NCI-H2029 treated with DMSO at 0.1 percent for 48 hours (cell line): ENCODE data around the gene INHBB.
"Not testable (repeated sequence)": the region's sequence is repeated elsewhere in the genome, so short reads cannot be mapped to it uniquely, and the experiment has no call there.

ENCODE experiments used
- DNase-seq: peaks from one replicate; lab custom pipeline; 2025; lab: John Stamatoyannopoulos, UW

Gene INHBB

DNA sequence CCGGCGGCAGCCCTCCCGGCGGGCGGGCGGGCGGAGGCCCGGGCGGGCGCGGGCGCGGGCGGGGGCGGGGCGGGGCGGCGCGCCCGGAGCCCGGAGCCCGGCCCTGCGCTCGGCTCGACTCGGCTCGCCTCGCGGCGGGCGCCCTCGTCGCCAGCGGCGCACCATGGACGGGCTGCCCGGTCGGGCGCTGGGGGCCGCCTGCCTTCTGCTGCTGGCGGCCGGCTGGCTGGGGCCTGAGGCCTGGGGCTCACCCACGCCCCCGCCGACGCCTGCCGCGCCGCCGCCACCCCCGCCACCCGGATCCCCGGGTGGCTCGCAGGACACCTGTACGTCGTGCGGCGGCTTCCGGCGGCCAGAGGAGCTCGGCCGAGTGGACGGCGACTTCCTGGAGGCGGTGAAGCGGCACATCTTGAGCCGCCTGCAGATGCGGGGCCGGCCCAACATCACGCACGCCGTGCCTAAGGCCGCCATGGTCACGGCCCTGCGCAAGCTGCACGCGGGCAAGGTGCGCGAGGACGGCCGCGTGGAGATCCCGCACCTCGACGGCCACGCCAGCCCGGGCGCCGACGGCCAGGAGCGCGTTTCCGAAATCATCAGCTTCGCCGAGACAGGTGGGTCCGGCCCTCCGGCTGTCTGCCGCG lies at the start of gene INHBB:
INHBB (plus strand) TSS at position 111 of the 641 bp plus-strand sequence; CDS start at position 164, 53 bp downstream.
- peak; percentile 10 for DNase-seq

- DNase-seq = no peak
Observed at GRCh38 chr2:120298173-120298835, 47.6 kb upstream of the INHBB start.

DNA sequence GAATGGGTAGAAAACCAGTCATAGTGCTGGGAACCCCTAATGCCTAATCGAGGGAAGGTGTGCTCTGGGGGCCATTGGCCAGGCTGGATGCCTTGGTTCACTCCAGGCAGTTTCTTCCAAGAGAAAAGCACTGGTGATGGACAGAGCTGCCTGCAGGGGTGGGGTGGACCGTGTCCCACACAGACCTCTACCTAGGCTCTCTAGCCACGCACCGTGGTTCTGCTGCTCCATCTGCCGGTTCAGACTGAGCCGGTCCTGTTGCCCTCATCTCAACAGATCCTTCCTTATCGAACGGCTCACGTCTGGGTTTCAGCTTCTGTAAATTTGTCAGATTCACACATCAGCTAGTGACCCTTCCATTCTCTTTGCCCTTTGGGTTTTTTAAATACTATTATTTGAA lies 46.9 kb upstream of the INHBB start:
- DNase-seq = no peak

- no peak for DNase-seq
Observed at GRCh38 chr2:120299561-120299960, 46.4 kb upstream of the INHBB start.

GRCh38 chr2:120300385-120300784 lies 45.6 kb upstream of the INHBB start:
- no peak for DNase-seq

DNA sequence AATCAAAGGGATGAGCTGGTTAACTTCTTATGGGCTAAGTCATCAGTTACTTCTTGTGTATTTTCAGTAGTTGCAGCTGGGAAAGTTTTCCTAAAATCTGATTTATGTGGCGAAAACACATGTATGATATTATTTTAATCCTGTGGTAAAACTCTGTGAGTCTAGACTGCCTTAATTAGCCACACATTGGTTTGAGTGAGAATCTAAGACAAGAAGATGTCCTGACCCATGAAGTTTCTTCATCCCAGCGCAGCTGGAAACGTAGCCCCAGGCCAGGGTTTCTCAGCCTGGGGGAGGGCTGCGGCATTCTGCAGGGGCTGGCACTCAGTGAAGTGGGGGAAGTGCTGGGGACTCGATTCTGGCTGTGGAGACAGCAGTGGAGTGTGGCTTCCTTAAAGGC lies 44.7 kb upstream of the INHBB start:
- no peak for DNase-seq

- DNase-seq = no peak
Observed at GRCh38 chr2:120302301-120302700, 43.6 kb upstream of the INHBB start.

- no peak for DNase-seq
Observed at GRCh38 chr2:120303177-120303576, 42.8 kb upstream of the INHBB start.

- no peak for DNase-seq
Observed at GRCh38 chr2:120305296-120305695, 40.6 kb upstream of the INHBB start.

GRCh38 chr2:120305937-120306490 lies 39.9 kb upstream of the INHBB start:
- DNase-seq = no peak

DNA sequence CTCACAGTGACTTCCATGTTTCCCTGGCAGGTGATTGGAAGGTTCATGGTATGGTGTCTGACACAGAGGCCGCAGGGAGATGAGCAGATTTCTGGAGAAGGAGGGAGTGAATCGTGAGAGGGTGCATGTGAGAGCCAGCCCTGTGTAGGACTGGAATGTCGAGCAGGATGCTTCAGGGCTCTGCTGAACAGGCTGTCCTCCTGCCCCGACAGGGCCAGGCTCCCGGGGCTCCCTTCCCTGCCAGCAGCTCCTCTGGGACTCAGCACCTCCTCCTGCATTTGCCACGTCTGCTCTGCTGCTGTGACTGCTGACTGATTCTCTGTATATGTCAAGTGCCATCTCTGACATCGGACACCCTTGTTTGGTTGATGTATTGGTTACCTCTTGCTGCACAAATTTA lies 38.5 kb upstream of the INHBB start:
- no peak for DNase-seq

DNA sequence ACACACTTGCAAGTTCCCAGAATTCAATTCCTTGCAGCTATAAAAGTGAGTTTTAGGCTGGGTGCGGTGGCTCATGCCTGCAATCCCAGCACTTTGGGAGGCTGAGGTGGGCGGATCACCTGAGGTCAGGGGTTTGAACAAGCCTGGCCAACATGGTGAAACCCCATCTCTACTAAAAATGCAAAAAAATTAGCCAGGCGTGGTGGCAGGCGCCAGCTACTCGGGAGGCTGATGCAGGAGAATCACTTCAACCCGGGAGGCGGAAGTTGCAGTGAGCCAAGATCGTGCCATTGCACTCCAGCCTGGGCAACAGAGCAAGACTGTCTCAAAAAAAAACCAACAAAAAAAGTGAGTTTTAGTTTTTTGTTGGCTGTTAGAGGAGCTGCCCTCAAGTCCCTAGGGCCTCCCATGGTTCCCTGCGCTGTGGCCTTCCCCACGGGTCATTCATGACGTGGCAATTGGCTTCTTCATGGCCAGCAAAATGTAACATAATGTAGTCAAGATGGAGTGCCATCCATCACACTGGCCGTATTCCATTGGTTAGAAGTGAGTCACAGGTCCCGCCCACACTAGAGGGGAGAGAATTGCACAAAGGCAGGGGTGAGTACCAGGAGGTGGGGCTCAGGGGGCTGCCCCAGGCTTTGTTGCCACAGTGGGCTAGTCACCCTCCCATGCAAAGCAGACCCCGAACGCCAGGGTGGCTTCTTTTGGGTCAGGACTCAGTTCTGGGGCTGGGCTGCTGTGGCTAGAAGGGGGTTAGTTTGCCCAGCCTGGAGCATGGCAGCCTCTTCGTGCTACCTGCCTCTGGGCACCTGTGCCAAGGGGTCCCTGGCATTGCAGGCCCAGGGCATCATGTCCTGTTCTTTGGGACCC lies 37.7 kb upstream of the INHBB start:
- DNase-seq = no peak

DNA sequence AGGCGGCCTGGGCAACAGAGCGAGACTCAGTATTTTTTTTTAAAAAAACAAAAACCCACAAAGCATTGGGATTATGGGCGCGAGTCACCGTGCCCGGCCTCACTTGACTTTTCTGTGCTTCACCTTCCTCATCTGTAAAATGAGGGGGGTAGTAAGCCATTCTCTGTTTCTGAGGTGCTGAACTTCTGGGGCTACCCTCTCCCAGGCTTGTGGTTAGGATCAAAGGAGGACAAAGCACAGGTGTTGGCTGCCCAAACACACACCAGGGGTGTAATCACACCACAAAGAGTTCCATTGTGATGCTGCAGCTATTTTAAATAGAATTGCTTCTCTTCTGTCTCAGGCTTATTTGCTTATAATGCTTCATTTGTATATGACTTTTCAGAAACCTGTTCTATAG lies 35.8 kb upstream of the INHBB start:
- DNase-seq = no peak

DNA sequence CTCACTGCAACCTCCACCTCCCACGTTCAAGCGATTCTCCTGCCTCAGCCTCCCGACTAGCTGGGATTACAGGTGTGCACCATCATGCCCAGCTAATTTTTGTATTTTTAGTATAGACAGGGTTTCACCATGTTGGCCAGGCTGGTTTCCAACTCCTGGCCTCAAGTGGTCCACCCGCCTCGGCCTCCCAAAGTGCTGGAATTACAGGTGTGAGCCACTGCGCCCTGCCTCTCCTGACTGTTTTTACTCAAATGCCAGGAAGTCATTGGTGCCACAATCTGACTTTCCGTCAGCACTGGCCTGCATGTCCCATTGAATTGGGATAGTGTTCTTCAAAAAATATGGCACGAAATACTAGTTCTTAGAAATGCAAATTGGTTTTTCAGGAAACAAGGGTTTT lies 35.1 kb upstream of the INHBB start:
- DNase-seq = not testable (repeated sequence)

DNA sequence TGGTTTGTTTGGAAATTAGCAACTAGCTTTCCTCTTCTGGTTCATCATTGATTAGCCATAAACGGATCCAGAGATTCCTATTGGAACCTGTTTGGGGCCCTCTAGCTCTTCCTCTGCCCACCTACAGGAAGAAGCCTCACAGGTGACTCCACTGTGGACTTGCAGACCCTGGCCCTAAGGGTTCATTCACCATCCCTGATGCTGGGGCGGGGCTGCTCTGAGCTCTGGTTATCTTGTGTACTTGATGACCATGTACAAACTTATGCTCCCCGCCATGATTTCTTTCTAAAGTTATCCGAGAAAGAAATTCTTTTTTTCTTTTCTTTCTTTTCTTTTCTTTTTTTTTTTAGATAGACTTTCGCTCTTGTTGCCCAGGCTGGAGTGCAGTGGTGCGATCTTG lies 33.9 kb upstream of the INHBB start:
- no peak for DNase-seq

DNA sequence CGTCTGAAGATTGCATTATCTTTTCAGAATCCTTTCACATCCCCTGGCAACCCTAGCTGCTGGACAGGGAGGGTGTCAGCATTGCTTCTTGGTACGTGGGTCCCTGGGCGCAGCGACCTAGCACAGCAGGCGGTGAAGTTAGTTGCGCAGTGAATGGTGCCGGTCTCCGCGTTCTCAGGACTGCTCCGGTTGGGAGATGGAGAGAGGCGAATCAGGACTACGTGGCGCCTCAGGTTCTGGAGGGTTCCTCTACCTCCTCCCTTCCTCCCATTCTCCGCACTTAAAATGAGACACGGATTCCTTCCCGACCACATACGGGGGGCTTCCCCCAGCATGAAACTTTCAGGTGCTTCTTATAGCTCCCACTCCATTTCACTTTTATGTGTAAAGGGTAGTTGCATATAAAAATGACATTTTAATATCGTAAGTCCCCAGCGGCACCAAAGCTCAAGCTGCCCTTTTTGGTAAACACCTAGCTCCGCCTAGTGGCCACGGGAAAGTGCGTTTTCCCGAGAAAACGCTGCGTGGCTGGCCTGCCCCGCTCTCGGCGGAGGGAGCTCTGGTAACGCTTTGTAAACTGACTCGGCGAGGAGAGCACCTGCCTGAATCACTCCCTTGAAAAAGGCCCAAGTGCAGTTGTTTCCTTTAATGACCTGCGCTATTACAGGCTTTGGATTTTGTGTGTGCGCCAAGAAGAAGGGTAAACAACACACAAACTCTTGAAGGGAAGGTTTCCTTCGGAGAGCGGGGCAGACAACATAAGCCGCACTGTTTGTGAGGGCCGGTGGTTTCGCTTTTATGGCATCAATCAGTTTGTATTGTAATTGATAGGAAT lies 32.9 kb upstream of the INHBB start:
- peak; percentile 69 for DNase-seq

DNA sequence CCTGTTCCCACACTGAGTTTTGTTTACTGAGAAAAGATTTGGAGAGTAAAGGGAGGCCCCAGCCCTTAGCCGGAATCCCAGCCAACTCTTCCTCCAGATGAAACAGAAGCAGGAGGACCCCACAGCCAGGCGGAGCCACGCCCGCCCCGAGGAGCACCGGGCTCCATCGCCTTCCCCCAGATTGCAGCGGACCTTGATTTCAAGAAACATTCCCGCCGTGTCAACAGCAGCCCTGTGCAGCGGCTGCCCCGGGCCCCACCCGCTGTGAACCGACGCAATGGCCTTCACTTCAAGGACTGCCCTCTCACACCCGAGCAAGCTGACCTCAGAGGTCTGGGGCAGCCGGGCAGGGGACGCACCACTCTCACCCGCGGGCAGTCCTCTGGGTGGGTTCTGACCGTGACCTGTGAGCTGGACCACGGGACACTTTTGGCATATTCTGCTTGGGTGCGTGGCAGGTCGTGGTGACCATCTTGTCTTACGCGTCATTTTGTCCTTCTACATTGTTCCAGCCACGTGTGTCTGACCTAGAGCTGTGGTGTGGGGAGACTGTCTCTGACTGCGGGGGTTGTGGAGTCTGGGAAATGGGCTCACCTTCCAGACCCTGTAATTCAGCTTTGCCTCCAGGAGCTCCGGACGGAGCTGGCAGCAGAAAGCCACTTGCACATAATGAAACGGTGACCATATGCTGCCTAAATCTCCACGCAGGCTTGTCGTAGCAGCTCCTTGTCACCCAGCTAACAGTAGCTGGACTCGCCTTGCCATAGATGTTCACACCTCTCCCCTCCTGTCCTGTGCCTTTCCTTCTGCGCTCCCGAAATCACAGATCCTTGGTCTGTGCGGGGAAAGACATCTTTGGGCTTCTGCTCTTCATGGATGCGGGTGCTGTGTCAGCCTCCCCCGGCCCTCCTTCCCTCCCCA lies 32.0 kb upstream of the INHBB start:
- no peak for DNase-seq

DNA sequence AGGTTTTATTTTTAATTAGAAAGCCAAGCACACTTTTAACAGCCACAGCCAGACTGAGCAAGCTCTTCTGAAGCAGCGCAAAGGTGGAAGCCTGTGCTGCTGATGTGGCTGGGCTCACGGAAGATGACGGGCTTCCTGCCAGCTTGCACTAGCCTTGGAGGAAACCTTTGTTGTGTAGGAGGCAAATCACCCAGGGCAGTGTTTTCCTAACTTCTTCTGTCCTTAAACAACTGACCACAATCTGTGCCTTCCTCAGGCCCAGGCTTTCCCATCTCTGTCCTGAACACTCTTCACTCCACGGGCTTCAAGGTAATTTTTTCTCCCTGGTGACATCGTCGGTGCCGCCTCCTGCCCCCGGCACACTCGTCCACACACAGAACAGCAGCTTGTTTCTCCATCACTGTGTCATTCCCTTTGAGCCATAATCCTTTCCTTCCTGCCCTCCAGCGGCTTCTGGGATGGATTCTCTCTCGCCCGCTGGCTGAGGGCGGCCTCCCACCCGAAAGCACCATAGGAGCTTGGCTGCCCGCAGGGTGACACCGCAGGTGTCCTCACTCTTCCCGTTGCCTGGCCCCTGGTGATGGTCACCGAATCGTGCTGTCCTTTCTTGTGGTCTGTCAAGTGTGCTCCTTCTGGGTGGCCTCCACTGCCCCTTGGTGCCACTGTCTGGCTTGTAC lies 31.1 kb upstream of the INHBB start:
- no peak for DNase-seq

- DNase-seq = no peak
Observed at GRCh38 chr2:120315367-120316033, 30.4 kb upstream of the INHBB start.

- DNase-seq = no peak
Observed at GRCh38 chr2:120316071-120316470, 29.9 kb upstream of the INHBB start.
